ENCODE measurements around the gene GABBR2.

Gene GABBR2

GRCh38 chr9:98378206-98378780 lies 330.4 kb downstream of the GABBR2 start:
- Histone ChIP-seq H3K27ac (ENCODE audit: low read depth, low read length) (no peak overlapping the region), H3K9me3 (ENCODE audit: low read length) (no peaks in the 10 kb centered on the region), H3K36me3 (ENCODE audit: insufficient read depth, low read length) (no peaks in the 10 kb centered on the region), H3K9ac (ENCODE audit: low read length) (no peak overlapping the region), H3K4me1 (ENCODE audit: insufficient read depth, low read length) (no peaks in the 10 kb centered on the region), H3K27me3 (ENCODE audit: control insufficient read depth in 1 of 2, insufficient read depth in 2 of 2, low read length in 2 of 2) (no peaks in the 10 kb centered on the region), H3K4me3 (ENCODE audit: low read depth in 1 of 2, low read length in 2 of 2) (no peak overlapping the region)

GRCh38 chr9:98375138-98375726 lies 333.5 kb downstream of the GABBR2 start:
- Histone ChIP-seq H3K36me3 (ENCODE audit: insufficient read depth, low read length) (no peaks in the 10 kb centered on the region), H3K4me1 (ENCODE audit: insufficient read depth, low read length) (no peaks in the 10 kb centered on the region), H3K9me3 (ENCODE audit: low read length) (no peaks in the 10 kb centered on the region), H3K27ac (ENCODE audit: low read depth, low read length) (no peak overlapping the region), H3K27me3 (ENCODE audit: control insufficient read depth in 1 of 2, insufficient read depth in 2 of 2, low read length in 2 of 2) (no peaks in the 10 kb centered on the region), H3K9ac (ENCODE audit: low read length) (no peak overlapping the region), H3K4me3 (ENCODE audit: low read depth in 1 of 2, low read length in 2 of 2) (no peak overlapping the region)

- no peak overlapping the region for H3K9ac ChIP-seq (ENCODE audit: low read length)
- H3K4me1 ChIP-seq (ENCODE audit: insufficient read depth, low read length): no peaks in the 10 kb centered on the region
- H3K27ac ChIP-seq (ENCODE audit: low read depth, low read length): no peak overlapping the region
- no peak overlapping the region for H3K4me3 ChIP-seq (ENCODE audit: low read depth in 1 of 2, low read length in 2 of 2)
- no peaks in the 10 kb centered on the region for H3K36me3 ChIP-seq (ENCODE audit: insufficient read depth, low read length)
- no peaks in the 10 kb centered on the region for H3K27me3 ChIP-seq (ENCODE audit: control insufficient read depth in 1 of 2, insufficient read depth in 2 of 2, low read length in 2 of 2)
- no peaks in the 10 kb centered on the region for H3K9me3 ChIP-seq (ENCODE audit: low read length)
Measured at GRCh38 chr9:98374385-98375051, 334.2 kb downstream of the GABBR2 start.

DNA sequence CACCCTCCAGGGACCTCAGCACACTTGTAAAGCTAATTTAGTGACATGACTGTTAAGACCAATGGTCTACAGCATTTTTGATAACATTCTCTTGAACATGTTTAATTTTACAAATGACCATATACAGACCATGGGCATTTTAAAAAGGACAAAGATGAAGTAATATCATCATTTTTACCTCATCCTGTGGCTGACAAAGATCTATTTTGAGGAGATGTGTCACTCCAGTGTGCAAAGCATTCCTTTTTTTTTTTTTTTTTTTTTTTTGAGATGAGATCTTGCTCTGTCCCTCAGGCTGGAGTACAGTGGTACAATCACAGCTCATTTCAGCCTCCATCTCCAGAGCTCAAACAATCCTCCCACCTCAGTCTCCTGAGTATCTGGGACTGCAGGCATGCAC lies 335.1 kb downstream of the GABBR2 start:
- H3K36me3 ChIP-seq (ENCODE audit: insufficient read depth, low read length): no peaks in the 10 kb centered on the region
- H3K4me1 ChIP-seq (ENCODE audit: insufficient read depth, low read length): no peaks in the 10 kb centered on the region

DNA sequence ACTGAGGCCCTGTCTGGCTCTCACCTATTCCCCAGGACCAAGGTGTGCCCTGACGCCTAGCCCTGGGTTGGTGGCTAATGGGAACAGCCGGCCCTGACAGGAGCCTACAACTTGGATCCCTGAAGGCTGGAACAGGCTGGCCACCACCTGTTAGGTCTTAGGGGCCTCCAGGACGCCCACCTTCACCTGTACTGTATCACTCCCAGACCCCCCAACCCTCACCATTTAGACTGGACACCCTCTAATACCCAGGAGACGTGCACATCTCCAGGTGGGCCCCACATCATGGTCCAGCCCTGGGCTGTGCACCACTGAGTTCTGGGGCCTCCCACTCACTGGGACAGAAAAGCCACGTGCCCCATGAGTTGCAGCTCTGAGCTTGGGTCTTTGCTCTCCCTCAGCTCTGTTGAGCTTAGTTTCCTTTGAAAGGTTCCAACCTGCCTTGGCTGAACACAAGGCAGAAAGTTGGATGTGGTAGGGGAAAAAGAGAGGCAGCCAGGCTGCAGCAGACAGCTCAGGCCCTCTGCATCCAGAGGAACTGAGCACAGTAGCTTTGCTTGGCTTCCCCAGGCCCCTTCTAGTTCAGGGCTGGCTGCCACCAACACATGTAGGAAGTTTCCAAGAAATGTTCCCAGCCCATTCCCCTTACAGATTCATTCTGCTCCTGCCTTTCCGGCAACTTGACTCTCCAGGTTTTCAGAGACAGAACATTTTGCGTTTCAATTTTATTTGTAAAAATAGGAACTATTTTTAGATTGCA lies 336.5 kb downstream of the GABBR2 start:
- Histone ChIP-seq H3K36me3 (ENCODE audit: insufficient read depth, low read length) (no peaks in the 10 kb centered on the region), H3K27me3 (ENCODE audit: control insufficient read depth in 1 of 2, insufficient read depth in 2 of 2, low read length in 2 of 2) (no peaks in the 10 kb centered on the region), H3K27ac (ENCODE audit: low read depth, low read length) (no peak overlapping the region), H3K4me1 (ENCODE audit: insufficient read depth, low read length) (no peaks in the 10 kb centered on the region), H3K9me3 (ENCODE audit: low read length) (no peaks in the 10 kb centered on the region), H3K9ac (ENCODE audit: low read length) (no peak overlapping the region), H3K4me3 (ENCODE audit: low read depth in 1 of 2, low read length in 2 of 2) (no peak overlapping the region)

More for the DNA sequence above, 335.1 kb downstream of the GABBR2 start:
- no peaks in the 10 kb centered on the region for H3K27me3 ChIP-seq (ENCODE audit: control insufficient read depth in 1 of 2, insufficient read depth in 2 of 2, low read length in 2 of 2)
- no peak overlapping the region for H3K27ac ChIP-seq (ENCODE audit: low read depth, low read length)
- no peak overlapping the region for H3K9ac ChIP-seq (ENCODE audit: low read length)
- no peaks in the 10 kb centered on the region for H3K9me3 ChIP-seq (ENCODE audit: low read length)
- no peak overlapping the region for H3K4me3 ChIP-seq (ENCODE audit: low read depth in 1 of 2, low read length in 2 of 2)

- no peak overlapping the region for H3K9ac ChIP-seq (ENCODE audit: low read length)
- H3K9me3 ChIP-seq (ENCODE audit: low read length): no peaks in the 10 kb centered on the region
- no peak overlapping the region for H3K27ac ChIP-seq (ENCODE audit: low read depth, low read length)
Measured at GRCh38 chr9:98370976-98371315, 337.8 kb downstream of the GABBR2 start.

DNA sequence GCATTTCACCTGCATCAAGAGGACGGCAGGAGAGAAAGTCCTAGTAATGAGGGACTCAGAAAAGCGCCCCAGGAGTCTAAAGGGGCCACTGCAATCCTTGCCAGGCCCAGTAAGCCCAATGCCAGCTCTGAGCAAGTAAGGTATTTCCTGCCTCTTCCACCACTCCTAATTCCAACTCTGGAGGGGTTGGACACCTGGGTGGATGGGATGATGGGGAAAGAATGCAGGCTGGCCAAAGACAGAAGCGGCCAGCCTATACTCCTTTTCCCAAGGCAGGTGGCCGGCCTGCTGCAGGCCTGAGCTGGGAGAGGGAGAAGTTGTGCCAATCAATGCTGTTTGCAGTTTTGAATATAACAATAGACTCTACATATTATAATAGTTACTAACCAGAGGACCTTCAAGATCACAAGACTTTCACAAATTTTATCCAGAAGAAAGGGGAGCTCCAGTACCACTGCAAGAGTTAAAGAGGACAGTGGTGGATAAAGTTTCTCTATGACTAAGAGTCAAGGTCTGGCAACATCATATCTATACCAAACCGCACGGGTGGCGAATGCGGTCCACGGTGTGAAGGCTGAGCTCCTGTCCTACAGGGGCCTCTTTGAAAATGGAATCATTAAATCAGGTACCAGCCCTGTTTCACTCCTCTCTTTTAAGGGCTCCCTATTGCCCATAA lies 338.3 kb downstream of the GABBR2 start:
- H3K4me3 ChIP-seq (ENCODE audit: low read depth in 1 of 2, low read length in 2 of 2): no peak overlapping the region
- no peaks in the 10 kb centered on the region for H3K9me3 ChIP-seq (ENCODE audit: low read length)
- H3K27ac ChIP-seq (ENCODE audit: low read depth, low read length): no peak overlapping the region

More at GRCh38 chr9:98370976-98371315, 337.8 kb downstream of the GABBR2 start:
- no peaks in the 10 kb centered on the region for H3K27me3 ChIP-seq (ENCODE audit: control insufficient read depth in 1 of 2, insufficient read depth in 2 of 2, low read length in 2 of 2)
- no peaks in the 10 kb centered on the region for H3K4me1 ChIP-seq (ENCODE audit: insufficient read depth, low read length)
- no peaks in the 10 kb centered on the region for H3K36me3 ChIP-seq (ENCODE audit: insufficient read depth, low read length)
- H3K4me3 ChIP-seq (ENCODE audit: low read depth in 1 of 2, low read length in 2 of 2): no peak overlapping the region

GRCh38 chr9:98369896-98370295 lies 338.8 kb downstream of the GABBR2 start:
- Histone ChIP-seq H3K27me3 (ENCODE audit: control insufficient read depth in 1 of 2, insufficient read depth in 2 of 2, low read length in 2 of 2) (no peaks in the 10 kb centered on the region), H3K4me3 (ENCODE audit: low read depth in 1 of 2, low read length in 2 of 2) (no peak overlapping the region), H3K36me3 (ENCODE audit: insufficient read depth, low read length) (no peaks in the 10 kb centered on the region), H3K9me3 (ENCODE audit: low read length) (no peaks in the 10 kb centered on the region), H3K9ac (ENCODE audit: low read length) (no peak overlapping the region), H3K4me1 (ENCODE audit: insufficient read depth, low read length) (no peaks in the 10 kb centered on the region), H3K27ac (ENCODE audit: low read depth, low read length) (no peak overlapping the region)

More for the DNA sequence above, 338.3 kb downstream of the GABBR2 start:
- Histone ChIP-seq H3K27me3 (ENCODE audit: control insufficient read depth in 1 of 2, insufficient read depth in 2 of 2, low read length in 2 of 2) (no peaks in the 10 kb centered on the region), H3K9ac (ENCODE audit: low read length) (no peak overlapping the region), H3K4me1 (ENCODE audit: insufficient read depth, low read length) (no peaks in the 10 kb centered on the region), H3K36me3 (ENCODE audit: insufficient read depth, low read length) (no peaks in the 10 kb centered on the region)

DNA sequence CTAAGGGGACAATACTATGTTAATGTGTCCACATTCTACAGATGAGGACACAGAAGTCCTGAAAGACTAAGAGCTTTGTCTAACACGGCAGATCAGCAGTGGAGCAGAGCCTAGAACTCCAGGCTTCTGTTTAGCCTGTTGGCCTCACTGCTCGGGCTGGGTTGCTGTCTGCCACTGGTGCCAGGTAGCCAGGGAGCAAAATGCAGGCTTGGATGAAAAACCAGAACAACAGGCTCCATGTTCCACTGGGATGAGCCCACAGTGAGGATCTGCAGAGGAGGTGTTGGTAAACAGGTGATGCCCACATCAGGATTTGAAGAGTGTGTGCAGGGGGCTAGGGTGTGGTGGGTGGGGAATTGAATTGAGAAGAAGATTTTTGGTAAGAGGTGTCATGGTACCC lies 339.3 kb downstream of the GABBR2 start:
- no peak overlapping the region for H3K4me3 ChIP-seq (ENCODE audit: low read depth in 1 of 2, low read length in 2 of 2)
- no peak overlapping the region for H3K27ac ChIP-seq (ENCODE audit: low read depth, low read length)
- H3K9me3 ChIP-seq (ENCODE audit: low read length): no peaks in the 10 kb centered on the region
- H3K36me3 ChIP-seq (ENCODE audit: insufficient read depth, low read length): no peaks in the 10 kb centered on the region
- no peaks in the 10 kb centered on the region for H3K27me3 ChIP-seq (ENCODE audit: control insufficient read depth in 1 of 2, insufficient read depth in 2 of 2, low read length in 2 of 2)
- no peaks in the 10 kb centered on the region for H3K4me1 ChIP-seq (ENCODE audit: insufficient read depth, low read length)
- H3K9ac ChIP-seq (ENCODE audit: low read length): no peak overlapping the region

GRCh38 chr9:98369066-98369425 lies 339.7 kb downstream of the GABBR2 start:
- no peak overlapping the region for H3K27ac ChIP-seq (ENCODE audit: low read depth, low read length)
- no peaks in the 10 kb centered on the region for H3K27me3 ChIP-seq (ENCODE audit: control insufficient read depth in 1 of 2, insufficient read depth in 2 of 2, low read length in 2 of 2)
- peaks cover 3% of the 10 kb centered on the region for H3K4me1 ChIP-seq (ENCODE audit: insufficient read depth, low read length)
- no peaks in the 10 kb centered on the region for H3K36me3 ChIP-seq (ENCODE audit: insufficient read depth, low read length)
- no peak overlapping the region for H3K4me3 ChIP-seq (ENCODE audit: low read depth in 1 of 2, low read length in 2 of 2)
- H3K9me3 ChIP-seq (ENCODE audit: low read length): no peaks in the 10 kb centered on the region
- H3K9ac ChIP-seq (ENCODE audit: low read length): no peak overlapping the region

DNA sequence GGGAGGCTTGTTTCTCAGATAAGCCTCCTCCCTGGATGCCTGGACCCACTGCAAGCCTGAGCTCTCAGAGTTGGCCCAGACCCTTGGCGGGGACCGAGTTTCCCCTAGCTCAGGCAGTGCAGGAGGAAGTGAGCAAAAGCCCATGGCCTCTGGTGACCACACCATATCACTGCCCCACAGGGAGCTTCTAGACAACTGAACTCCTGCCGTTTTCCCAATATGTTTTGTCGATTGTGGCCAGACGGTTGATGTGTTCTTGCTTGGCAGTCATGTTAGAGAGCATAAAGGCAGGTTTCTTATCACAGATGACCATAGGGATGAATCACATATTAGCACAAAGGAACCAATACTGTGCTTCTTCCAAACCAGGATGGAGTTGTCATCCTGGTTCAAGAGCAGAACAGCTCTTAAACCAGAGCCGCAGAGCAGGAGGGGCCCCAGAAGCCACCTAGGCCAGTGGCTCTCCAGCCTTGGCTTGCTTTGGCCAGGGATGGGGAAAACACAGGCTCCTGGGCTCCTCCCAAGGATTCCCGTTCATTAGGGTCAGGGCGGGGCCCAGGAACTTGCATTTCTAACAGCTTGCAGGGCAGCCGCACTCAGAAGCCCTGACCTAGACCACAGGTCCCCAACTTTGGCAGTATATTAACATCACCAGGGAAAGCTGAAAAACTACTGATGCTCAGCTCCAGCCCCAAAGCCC lies 340.2 kb downstream of the GABBR2 start:
- no peak overlapping the region for H3K4me3 ChIP-seq (ENCODE audit: low read depth in 1 of 2, low read length in 2 of 2)
- H3K9me3 ChIP-seq (ENCODE audit: low read length): no peaks in the 10 kb centered on the region
- peaks cover 4% of the 10 kb centered on the region for H3K4me1 ChIP-seq (ENCODE audit: insufficient read depth, low read length)
- H3K27me3 ChIP-seq (ENCODE audit: control insufficient read depth in 1 of 2, insufficient read depth in 2 of 2, low read length in 2 of 2): no peaks in the 10 kb centered on the region
- H3K36me3 ChIP-seq (ENCODE audit: insufficient read depth, low read length): no peaks in the 10 kb centered on the region
- H3K9ac ChIP-seq (ENCODE audit: low read length): no peak overlapping the region
- no peak overlapping the region for H3K27ac ChIP-seq (ENCODE audit: low read depth, low read length)
